SKM-1 (cell line): ENCODE measurements around the gene TAGLN3.
A peak's percentile ranks its signal among the peaks of the same experiment; 100 is the strongest.

Experiments used
- DNase-seq: peaks from one replicate; lab custom pipeline; 2025; ENCODE audit not compliant: unreplicated experiment; lab: John Stamatoyannopoulos, UW

TAGLN3 gene

DNA sequence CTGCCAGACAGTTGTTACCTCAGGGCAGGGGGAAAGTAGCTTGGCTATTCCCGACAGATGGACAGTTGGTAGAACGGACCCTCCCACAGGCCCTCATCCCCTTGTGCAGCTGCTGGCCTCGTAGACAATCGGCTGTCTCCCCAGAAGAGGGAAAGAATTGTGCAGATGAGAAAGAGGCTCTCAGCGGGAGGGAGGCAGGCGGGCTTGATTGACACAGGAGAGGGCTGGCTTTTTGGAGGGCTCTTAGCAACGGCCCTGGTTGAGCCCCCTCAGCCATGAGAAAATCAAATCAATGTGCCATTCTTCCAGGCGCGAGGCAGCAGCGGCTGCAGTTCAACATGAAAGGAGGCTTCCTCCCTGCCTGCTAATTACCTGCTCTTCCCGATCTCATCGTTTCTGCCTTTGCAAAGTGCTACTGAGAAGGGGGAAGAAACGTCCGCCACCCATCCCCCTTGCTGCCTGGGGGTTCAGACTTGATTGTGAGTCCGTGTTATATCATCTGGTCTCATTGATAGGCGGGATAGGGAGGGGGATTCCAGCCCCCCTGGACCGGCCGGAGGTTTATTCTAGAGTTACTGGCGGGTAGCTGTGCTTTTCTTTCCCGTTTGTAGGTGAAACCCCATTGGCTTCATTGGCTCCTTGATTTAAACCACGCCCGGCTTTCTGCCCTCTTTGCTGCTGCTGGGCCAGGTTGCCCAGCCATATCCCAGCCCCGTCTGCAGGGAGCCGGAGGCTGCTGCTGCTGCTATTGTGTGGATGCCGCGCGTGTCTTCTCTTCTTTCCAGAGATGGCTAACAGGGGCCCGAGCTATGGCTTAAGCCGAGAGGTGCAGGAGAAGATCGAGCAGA is at the start of gene TAGLN3:
TAGLN3 (plus strand) TSS at position 287 of the 848 bp plus-strand sequence; CDS start at position 788, 501 bp downstream.
- DNase-seq, result no peak

DNA sequence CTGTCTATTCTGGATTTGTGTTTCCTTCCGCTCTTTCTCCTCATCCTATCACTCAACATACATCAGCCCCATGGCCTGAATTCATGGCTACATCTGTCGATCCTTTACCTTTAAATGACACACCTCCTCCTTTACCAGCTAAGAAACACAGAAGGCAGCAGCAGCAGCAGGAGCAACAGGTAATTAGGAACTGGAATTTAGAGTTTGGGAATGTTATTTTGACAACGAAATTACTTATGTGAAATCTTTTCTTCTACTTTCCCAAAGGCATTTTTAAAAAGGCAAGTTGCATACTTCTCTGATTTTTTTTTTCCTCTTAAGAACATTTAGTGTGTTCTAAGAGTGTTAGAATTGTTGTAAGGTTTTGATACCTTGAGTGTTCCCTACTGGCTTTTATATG is 49.0 kb upstream of the TAGLN3 start:
- DNase-seq, result no peak

DNA sequence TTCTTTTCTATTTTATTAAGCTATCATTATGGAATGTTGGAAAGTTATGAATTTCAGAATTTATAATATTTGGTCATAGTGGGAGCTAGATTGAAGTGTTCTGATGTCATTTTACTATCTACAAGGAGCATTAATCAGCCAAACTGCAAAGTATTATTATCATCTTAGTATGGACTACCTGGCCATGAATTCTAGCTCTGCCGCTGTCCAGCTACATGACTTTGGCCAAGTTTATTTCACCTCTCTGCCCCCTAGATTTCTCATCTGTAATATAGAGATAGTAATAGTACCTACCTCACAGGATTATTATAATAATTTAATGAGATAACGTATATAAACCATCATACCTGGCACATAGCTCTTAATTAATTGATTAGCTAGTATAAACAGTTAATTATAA is 47.7 kb upstream of the TAGLN3 start:
- DNase-seq, result no peak

GRCh38 chr3:111952086-111952485 is 46.6 kb upstream of the TAGLN3 start:
- no peak for DNase-seq

DNA sequence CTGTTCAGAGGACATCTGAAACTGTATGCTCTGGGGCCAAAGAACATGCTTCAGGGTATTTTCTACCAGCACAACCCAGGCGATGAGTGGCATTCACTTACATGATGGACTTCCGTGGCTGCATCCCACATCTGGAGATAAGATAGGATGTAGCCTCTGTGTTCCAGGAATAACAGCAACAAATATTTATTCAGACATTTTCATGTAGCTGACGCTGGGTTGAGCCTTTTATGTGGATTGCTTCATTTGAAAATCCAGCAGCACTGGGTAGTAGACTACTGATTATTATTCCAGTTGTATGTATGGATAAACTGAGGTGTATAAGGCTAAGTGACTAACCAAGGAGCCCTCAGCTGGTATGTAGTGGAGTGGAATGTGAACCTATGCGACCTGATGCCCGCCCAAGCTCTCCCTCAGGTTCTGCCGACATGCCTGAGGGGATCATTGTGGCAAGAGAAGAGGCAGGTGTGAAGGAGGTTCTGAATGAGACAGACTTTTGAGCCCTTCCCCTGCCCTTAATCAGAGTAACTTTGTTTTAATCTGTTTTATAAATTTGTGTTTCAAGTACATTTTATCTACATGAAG is 45.8 kb upstream of the TAGLN3 start:
- DNase-seq, result no peak

GRCh38 chr3:111954228-111954990 is 44.3 kb upstream of the TAGLN3 start:
- no peak for DNase-seq

DNA sequence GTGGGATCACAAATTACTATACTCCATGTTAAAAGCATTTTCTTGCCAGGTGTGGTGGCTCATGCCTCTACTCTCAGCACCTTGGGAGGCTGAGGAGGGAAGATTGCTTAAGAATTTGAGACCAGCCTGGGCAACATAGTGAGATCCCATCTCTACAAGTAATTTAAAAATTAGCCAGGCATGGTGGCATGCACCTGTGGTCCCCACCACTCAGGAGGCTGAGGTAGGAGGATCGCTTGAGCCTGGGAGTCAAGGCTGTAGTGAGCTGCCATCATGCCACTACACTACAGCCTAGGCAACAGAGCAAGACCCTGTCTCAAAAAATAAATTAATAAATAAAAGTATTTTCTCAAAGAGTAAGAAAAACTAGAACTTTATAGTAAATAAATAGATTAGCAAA is 42.8 kb upstream of the TAGLN3 start:
- no peak for DNase-seq

GRCh38 chr3:111956449-111956848 is 42.3 kb upstream of the TAGLN3 start:
- DNase-seq, result no peak

- DNase-seq, result no peak
Measured at GRCh38 chr3:111956995-111957734, 41.6 kb upstream of the TAGLN3 start.

DNA sequence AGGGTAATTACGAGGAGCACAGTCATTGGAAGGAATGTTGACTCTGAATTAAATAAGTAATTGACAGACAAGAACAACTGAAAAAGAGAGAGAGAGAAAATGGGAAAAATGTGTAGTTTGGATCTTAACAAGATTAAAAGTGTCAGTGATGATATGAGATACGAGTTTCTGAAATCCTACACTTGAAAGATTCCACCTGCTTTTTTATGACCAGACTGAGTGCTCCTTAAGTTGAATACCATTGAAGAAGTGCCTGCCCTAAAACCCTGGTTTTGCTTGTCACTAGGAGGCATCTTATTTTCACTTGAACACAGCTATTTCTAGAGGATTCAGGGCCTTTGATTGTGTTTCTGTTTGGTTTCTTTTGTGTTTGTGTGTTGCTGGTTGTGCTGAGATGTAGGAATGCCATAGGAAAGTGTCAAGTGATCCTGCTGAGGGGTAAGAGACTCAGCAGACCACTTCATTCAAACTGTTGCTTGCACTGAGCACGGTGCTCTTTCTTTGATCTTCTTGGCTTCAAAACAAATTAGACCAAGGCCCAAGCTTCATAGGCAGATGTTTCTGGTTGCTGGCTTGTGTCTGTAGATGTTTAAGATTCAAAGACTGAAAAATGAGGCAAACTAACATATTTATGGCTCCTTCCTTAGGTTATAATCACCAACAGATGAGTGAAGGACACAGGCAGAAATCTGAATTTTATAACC is 37.1 kb upstream of the TAGLN3 start:
- DNase-seq, result no peak

DNA sequence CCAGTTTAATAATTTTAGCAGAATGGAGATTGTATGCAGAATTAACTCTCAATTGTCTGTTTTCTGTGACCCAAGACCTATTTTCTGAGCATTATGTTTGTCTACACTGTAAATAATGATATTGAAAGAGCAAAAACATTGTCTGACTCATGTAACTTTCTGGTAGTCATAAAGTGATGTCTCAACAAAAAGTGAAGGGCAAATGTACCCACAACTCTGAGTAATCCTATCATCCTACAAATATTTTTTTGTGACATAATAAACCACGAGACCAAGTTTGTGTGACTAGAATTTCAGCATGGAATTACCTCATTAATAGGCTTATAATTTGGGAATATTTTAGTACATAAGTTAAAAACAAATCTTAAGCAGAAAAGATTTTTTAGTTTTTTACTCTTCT is 35.3 kb upstream of the TAGLN3 start:
- no peak for DNase-seq

- DNase-seq, result no peak
Measured at GRCh38 chr3:111965484-111965883, 33.2 kb upstream of the TAGLN3 start.

DNA sequence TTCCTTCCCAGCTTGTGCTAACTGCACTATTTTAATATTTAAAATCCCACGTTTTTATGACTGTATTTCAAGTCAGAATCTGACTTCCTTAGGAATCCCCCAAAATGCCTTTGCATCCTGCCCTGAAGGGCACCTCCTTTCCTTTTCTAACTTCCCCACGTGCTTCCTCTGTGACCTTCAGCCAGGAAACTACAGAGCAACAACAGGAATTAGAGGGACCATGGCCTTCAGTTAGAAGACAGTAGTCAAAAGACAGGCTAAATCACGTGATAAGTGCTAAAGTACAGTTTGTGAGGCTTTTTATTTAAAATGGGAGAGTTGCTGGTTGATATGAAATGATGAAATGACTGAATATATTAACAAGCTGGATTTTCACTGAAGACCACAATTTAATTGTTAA is 31.7 kb upstream of the TAGLN3 start:
- no peak for DNase-seq

DNA sequence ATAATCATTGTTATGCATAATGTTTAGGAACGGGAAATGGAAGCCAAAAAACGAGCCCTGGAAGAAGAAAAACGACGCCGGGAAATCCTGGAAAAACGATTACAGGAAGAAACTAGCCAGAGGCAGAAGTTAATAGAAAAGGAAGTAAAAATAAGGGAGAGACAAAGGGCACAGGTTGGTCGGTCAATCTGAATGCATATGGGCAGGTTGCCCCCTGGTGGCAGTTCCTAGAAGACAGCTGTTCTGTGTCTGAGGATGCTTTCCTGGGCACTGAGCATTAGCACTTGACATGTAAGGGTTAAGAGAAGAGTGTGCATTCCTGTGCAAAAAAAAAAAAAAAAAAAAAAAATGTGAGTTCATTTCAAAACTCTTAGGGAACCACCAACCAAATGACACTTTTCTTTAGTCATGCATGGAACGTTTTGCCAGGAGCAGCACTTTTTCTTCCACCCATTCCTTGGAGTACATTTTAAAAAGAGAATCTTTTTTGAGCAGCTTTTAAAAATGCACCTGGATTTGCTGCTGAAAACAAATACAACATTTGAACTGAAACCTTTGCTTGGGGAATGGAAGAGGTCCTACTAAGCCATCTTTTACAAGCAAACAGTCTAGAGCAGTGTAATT is 31.0 kb upstream of the TAGLN3 start:
- DNase-seq, result peak; percentile 47

GRCh38 chr3:111968319-111969054 is 30.2 kb upstream of the TAGLN3 start:
- DNase-seq, result no peak

DNA sequence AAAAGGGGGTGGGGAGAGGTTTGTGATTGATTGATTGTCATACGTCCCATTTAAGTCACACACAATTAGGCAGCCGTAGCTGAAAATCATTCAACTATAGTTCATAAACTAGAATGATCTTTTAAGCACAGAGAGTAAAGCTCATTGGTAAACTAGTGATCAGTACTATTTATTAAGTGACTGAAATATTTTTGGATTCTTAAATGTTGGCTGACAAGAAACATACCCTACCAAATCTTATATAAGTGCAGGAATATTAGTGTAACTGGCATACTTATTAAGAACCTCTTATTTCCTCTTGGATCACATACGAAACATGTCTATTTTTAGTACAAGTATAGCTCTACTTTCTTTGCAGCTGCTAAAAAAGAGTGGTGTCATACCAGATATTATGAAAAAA is 28.3 kb upstream of the TAGLN3 start:
- DNase-seq, result no peak

DNA sequence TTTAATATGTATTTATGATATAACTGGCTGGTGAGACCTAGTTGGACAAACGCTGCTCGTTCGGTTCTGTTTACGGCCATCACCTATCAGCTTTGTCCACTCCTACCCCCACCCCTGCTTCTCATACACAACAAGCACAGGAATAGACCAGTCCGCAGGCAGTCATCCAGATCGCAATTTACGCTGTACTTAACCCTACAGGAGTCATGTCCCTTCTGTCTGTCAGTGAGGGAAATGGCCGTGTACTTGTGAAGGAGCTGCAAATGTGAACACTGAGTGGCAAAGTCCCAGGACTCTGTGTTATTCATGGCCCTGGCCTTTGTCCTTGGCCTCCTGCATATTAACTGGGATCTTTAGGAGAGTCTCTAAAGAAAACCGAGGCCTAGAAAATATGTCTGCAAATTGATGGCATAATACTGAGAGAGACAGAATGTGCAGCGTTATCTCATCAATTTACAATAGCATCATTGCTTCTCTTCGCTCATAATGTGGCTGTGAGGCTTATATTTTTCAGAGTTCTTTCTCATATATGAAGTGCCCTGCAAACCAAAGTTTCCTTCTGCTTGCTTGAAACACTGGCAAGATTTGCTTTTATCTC is 27.1 kb upstream of the TAGLN3 start:
- DNase-seq, result no peak

- DNase-seq, result no peak
Measured at GRCh38 chr3:111972891-111973290, 25.8 kb upstream of the TAGLN3 start.

- DNase-seq, result no peak
Measured at GRCh38 chr3:111975131-111975530, 23.6 kb upstream of the TAGLN3 start.
